Mesodermal cell (in vitro differentiated cells): ENCODE data around the gene GJC1.

Experiments
- H3K27ac ChIP-seq: 2 replicates; pipeline ENCODE4 v1.7.0; 2013; ENCODE audit warnings: mild to moderate bottlenecking, low read depth, low read length, moderate library complexity; ENCODE audit not compliant: severe bottlenecking
- H3K36me3 ChIP-seq: 2 replicates; pipeline ENCODE4 v1.7.1; 2013; ENCODE audit warnings: mild to moderate bottlenecking, low read length, moderate library complexity; ENCODE audit not compliant: control insufficient read depth, insufficient read depth
- H3K4me1 ChIP-seq: one replicate; pipeline ENCODE4 v1.7.1; 2013; ENCODE audit warnings: mild to moderate bottlenecking, low read length; ENCODE audit not compliant: insufficient read depth, control insufficient read depth, poor library complexity, severe bottlenecking
- H3K4me3 ChIP-seq: 2 replicates; pipeline ENCODE4 v1.7.0; 2013; ENCODE audit warnings: low read length, control low read depth, mild to moderate bottlenecking; ENCODE audit not compliant: insufficient read depth, poor library complexity, severe bottlenecking; ENCODE audit errors: extremely low read depth
- H3K9me3 ChIP-seq: 2 replicates; pipeline ENCODE4 v1.7.1; 2013; ENCODE audit warnings: mild to moderate bottlenecking, low read length, moderate library complexity; ENCODE audit not compliant: control insufficient read depth
- WGBS, 2 experiments: methylation state at CpG; one replicate each; pipeline ENCODE4 v1.1.5; 2013; ENCODE audit warnings: missing lambda C conversion rate in 2 of 2; ENCODE audit not compliant: insufficient coverage in 2 of 2; 5-methylcytosine and 5-hydroxymethylcytosine counted together

GJC1 gene

GRCh38 chr17:44846206-44846605 is 16.1 kb upstream of the GJC1 start:
- peaks cover 20% of the 10 kb centered on the region for H3K36me3 ChIP-seq
- H3K4me1 ChIP-seq = peaks cover 20% of the 10 kb centered on the region
- H3K9me3 ChIP-seq = no peaks in the 10 kb centered on the region
- H3K4me3 ChIP-seq = no peak overlapping the region
- no peak overlapping the region for H3K27ac ChIP-seq
- 92 to 95% methylated on average over 5 to 7 of the region's 8 CpGs for WGBS, 2 experiments

GRCh38 chr17:44844390-44844830 is 14.3 kb upstream of the GJC1 start:
- peaks cover 23% of the 10 kb centered on the region for H3K4me1 ChIP-seq
- peak overlapping the region; percentile 89 for H3K27ac ChIP-seq
- no peaks in the 10 kb centered on the region for H3K9me3 ChIP-seq
- WGBS, 2 experiments = 14% methylated on average over 1 of the region's 1 CpG
- H3K36me3 ChIP-seq = peaks cover 2% of the 10 kb centered on the region
- H3K4me3 ChIP-seq = no peak overlapping the region

- no peak overlapping the region for H3K4me3 ChIP-seq
- H3K4me1 ChIP-seq = peaks cover 23% of the 10 kb centered on the region
- peak overlapping the region; percentile 19 for H3K27ac ChIP-seq
- H3K9me3 ChIP-seq = no peaks in the 10 kb centered on the region
- H3K36me3 ChIP-seq = no peaks in the 10 kb centered on the region
- WGBS, 2 experiments = 0 to 71% methylated on average over 1 of the region's 5 CpGs
These were observed 12.7 kb upstream of the GJC1 start for GRCh38 chr17:44842748-44843147.

- no peak overlapping the region for H3K4me3 ChIP-seq
- no peaks in the 10 kb centered on the region for H3K36me3 ChIP-seq
- WGBS, 2 experiments = 94 to 100% methylated on average over 2 to 3 of the region's 3 CpGs
These were observed 10.8 kb upstream of the GJC1 start for GRCh38 chr17:44840936-44841335.

GRCh38 chr17:44840274-44840673 is 10.2 kb upstream of the GJC1 start:
- Histone ChIP-seq H3K36me3 (no peaks in the 10 kb centered on the region), H3K4me1 (peaks cover 22% of the 10 kb centered on the region), H3K4me3 (no peak overlapping the region), H3K27ac (no peak overlapping the region), H3K9me3 (no peaks in the 10 kb centered on the region)
- WGBS, 2 experiments = 91 to 98% methylated on average over 4 of the region's 4 CpGs

More at GRCh38 chr17:44840936-44841335, 10.8 kb upstream of the GJC1 start:
- Histone ChIP-seq H3K9me3 (no peaks in the 10 kb centered on the region), H3K4me1 (peaks cover 23% of the 10 kb centered on the region), H3K27ac (no peak overlapping the region)

GRCh38 chr17:44837196-44837595 is 7.1 kb upstream of the GJC1 start:
- no peaks in the 10 kb centered on the region for H3K9me3 ChIP-seq
- no peak overlapping the region for H3K4me3 ChIP-seq
- H3K27ac ChIP-seq = no peak overlapping the region
- H3K36me3 ChIP-seq = no peaks in the 10 kb centered on the region
- WGBS, 2 experiments = 80 to 89% methylated on average over 1 of the region's 2 CpGs
- peaks cover 5% of the 10 kb centered on the region for H3K4me1 ChIP-seq

GRCh38 chr17:44832805-44833204 is 2.7 kb upstream of the GJC1 start:
- no peaks in the 10 kb centered on the region for H3K9me3 ChIP-seq
- no peak overlapping the region for H3K4me3 ChIP-seq
- WGBS, 2 experiments = 78 to 80% methylated on average over 1 to 5 of the region's 5 CpGs
- no peaks in the 10 kb centered on the region for H3K4me1 ChIP-seq
- no peak overlapping the region for H3K27ac ChIP-seq
- no peaks in the 10 kb centered on the region for H3K36me3 ChIP-seq

- Histone ChIP-seq H3K4me1 (no peaks in the 10 kb centered on the region), H3K36me3 (peaks cover under 1% of the 10 kb centered on the region), H3K27ac (no peak overlapping the region), H3K9me3 (no peaks in the 10 kb centered on the region), H3K4me3 (no peak overlapping the region)
- WGBS, 2 experiments = 76 to 84% methylated on average over 9 to 10 of the region's 12 CpGs
These were observed 1.3 kb upstream of the GJC1 start for GRCh38 chr17:44831371-44831770.

GRCh38 chr17:44830359-44831288 is 537 bp upstream of the GJC1 start:
- peaks cover 7% of the 10 kb centered on the region for H3K36me3 ChIP-seq
- H3K4me1 ChIP-seq = no peaks in the 10 kb centered on the region
- H3K27ac ChIP-seq = peak overlapping the region; percentile 74
- no peaks in the 10 kb centered on the region for H3K9me3 ChIP-seq
- WGBS, 2 experiments = 1 to 2% methylated on average over 57 to 58 of the region's 58 CpGs
- peak overlapping the region; percentile 93 for H3K4me3 ChIP-seq

- Histone ChIP-seq H3K27ac (peak overlapping the region; percentile 74), H3K4me3 (peak overlapping the region; percentile 93), H3K36me3 (peaks cover 13% of the 10 kb centered on the region), H3K9me3 (no peaks in the 10 kb centered on the region), H3K4me1 (no peaks in the 10 kb centered on the region)
- 0% methylated on average over 16 to 18 of the region's 21 CpGs for WGBS, 2 experiments
These were observed 1.1 kb downstream of the GJC1 start for GRCh38 chr17:44828919-44829522.

GRCh38 chr17:44827863-44828262 is 2.2 kb downstream of the GJC1 start:
- Histone ChIP-seq H3K36me3 (peaks cover 20% of the 10 kb centered on the region), H3K4me3 (peak overlapping the region; percentile 93), H3K9me3 (no peaks in the 10 kb centered on the region), H3K4me1 (no peaks in the 10 kb centered on the region), H3K27ac (no peak overlapping the region)
- WGBS, 2 experiments = no CpG with 5 or more reads among the region's 1 CpG
